PC-3 (cell line): ENCODE measurements around the gene VMAC. TPM values are rescaled to one million over a fixed set of nuclear protein-coding genes. Genes with fewer than 3 reads are reported as not detected.
"Not testable (repeated sequence)": the region's sequence is repeated elsewhere in the genome, so short reads cannot be mapped to it uniquely, and the experiment has no call there.

ENCODE experiments used
- ATAC-seq: fragments of 200-7000 bp; cut with Tn5 transposase; 2 replicates; pipeline ENCODE4 v1.9.1; 2020; ENCODE audit warnings: mild to moderate bottlenecking, moderate library complexity
- Bru-seq: library from RNA; stranded (reverse); fragments of 400-500 nt; gene quantifications from one replicate; lab custom pipeline; 2021; lab: Mats Ljungman, UMichigan
- BruChase-seq, 2 experiments: library from RNA; stranded (reverse); fragments of 400-500 nt; gene quantifications; one replicate each; lab custom pipeline; 2021; lab: Mats Ljungman, UMichigan
- BruUV-seq: library from RNA; stranded (reverse); fragments of 400-500 nt; replicated peaks from 2 replicates; lab custom pipeline; 2021; lab: Mats Ljungman, UMichigan
- CTCF ChIA-PET: fragments of 300-600 bp; sonication (Branson Sonifier 250); formaldehyde crosslinking; loops from one replicate; lab custom pipeline; 2022; ENCODE audit warnings: antibody characterized with exemption; lab: Charles Lee
- POLR2A ChIA-PET: fragments of 300-600 bp; sonication (Branson Sonifier 250); formaldehyde crosslinking; loops from one replicate; lab custom pipeline; 2022; ENCODE audit warnings: antibody characterized with exemption; ENCODE audit not compliant: unreplicated experiment; lab: Charles Lee
- DNase-seq: peaks from one replicate; pipeline ENCODE4 v3.0.0-alpha.2; 2015
- H2AFZ ChIP-seq: fragments of 300-600 bp; sonication (generic); 2 replicates; pipeline ENCODE4 v1.6.0; 2016; ENCODE audit warnings: antibody characterized with exemption, low read length
- H3F3A ChIP-seq: fragments of 300-600 bp; sonication (generic); one replicate; pipeline ENCODE4 v1.6.0; 2017; ENCODE audit warnings: antibody characterized with exemption, low read length, control low read depth, mild to moderate bottlenecking; ENCODE audit not compliant: unreplicated experiment
- H3K27ac ChIP-seq: fragments of 300-600 bp; sonication (generic); 2 replicates; pipeline ENCODE4 v1.5.1; 2016; ENCODE audit warnings: mild to moderate bottlenecking, low read length
- H3K27me3 ChIP-seq: fragments of 300-600 bp; sonication (generic); 2 replicates; pipeline ENCODE4 v1.6.1; 2016; ENCODE audit warnings: low read length, mixed read lengths
- H3K36me3 ChIP-seq: fragments of 300-600 bp; sonication (generic); 2 replicates; pipeline ENCODE4 v1.6.1; 2016; ENCODE audit warnings: low read depth, mixed run types, low read length, mixed read lengths
- H3K4me1 ChIP-seq: fragments of 300-600 bp; sonication (generic); 2 replicates; pipeline ENCODE4 v1.5.1; 2016; ENCODE audit warnings: low read length; ENCODE audit not compliant: insufficient read depth
- H3K4me2 ChIP-seq: fragments of 300-600 bp; sonication (generic); 2 replicates; pipeline ENCODE4 v1.6.0; 2016; ENCODE audit warnings: low read length
- H3K4me3 ChIP-seq: fragments of 300-600 bp; sonication (generic); 2 replicates; pipeline ENCODE4 v1.5.1; 2016; ENCODE audit warnings: mild to moderate bottlenecking, low read length, mixed read lengths
- H3K79me2 ChIP-seq: fragments of 300-600 bp; sonication (generic); 2 replicates; pipeline ENCODE4 v1.6.1; 2017; ENCODE audit warnings: low read length, mixed read lengths
- H3K9ac ChIP-seq: fragments of 300-600 bp; sonication (generic); 2 replicates; pipeline ENCODE4 v1.6.0; 2016; ENCODE audit warnings: mild to moderate bottlenecking, low read length
- H3K9me2 ChIP-seq: fragments of 300-600 bp; sonication (generic); replicated peaks from 2 replicates; pipeline ENCODE4 v1.6.1; 2016; ENCODE audit warnings: mixed run types, low read length, mixed read lengths
- H3K9me3 ChIP-seq: fragments of 300-600 bp; sonication (generic); 2 replicates; pipeline ENCODE4 v1.6.1; 2016; ENCODE audit warnings: low read length, mixed read lengths
- H4K20me1 ChIP-seq: fragments of 300-600 bp; sonication (generic); 2 replicates; pipeline ENCODE4 v1.6.1; 2016; ENCODE audit warnings: low read length, mixed read lengths
- EZH2 ChIP-seq: fragments of 300-600 bp; sonication (generic); IDR thresholded peaks from one replicate; pipeline ENCODE4 v1.6.1; 2017; ENCODE audit warnings: antibody characterized with exemption, mild to moderate bottlenecking, low read length; ENCODE audit not compliant: unreplicated experiment
- EZH2phosphoT487 ChIP-seq: fragments of 300-600 bp; sonication (generic); IDR thresholded peaks from 2 replicates; pipeline ENCODE4 v1.6.1; 2018; ENCODE audit warnings: mild to moderate bottlenecking, antibody characterized with exemption, low read length, borderline replicate concordance
- intact Hi-C: fragments of 100-400 bp; cut with micrococcal nuclease; formaldehyde crosslinking; loops from 2 replicates; pipeline ENCODE4 v1.9.0; 2023
- long read RNA-seq: library from polyadenylated mRNA; unstranded; transcript quantifications from one replicate; pipeline ENCODE4 v2.0.0, GENCODE V29; 2021; ENCODE audit not compliant: unreplicated experiment
- total RNA-seq: library from RNA; depleted of rRNA; stranded (reverse); fragments of >200 nt; gene quantifications from 2 replicates; pipeline ENCODE4 v1.2.3, GENCODE V29; 2014; rRNA removed
- TF ChIP-seq, protein P1 (sequence below): fragments of 300-600 bp; sonication (generic); conservative IDR thresholded peaks from 2 replicates; pipeline ENCODE4 v1.5.1; 2017; ENCODE audit warnings: antibody characterized with exemption, low read depth, mild to moderate bottlenecking, low read length

Gene VMAC, protein sequence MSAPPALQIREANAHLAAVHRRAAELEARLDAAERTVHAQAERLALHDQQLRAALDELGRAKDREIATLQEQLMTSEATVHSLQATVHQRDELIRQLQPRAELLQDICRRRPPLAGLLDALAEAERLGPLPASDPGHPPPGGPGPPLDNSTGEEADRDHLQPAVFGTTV
- total RNA-seq (7.8 and 8.3 TPM in 2 replicates), Bru-seq, nascent RNA (percentile 81 among the genes with signal in this experiment), BruChase-seq, experiment 1, labeled RNA remaining after a 6-hour chase (percentile 82 among the genes with signal in this experiment), BruChase-seq, experiment 2, labeled RNA remaining after a 2-hour chase (percentile 86 among the genes with signal in this experiment)
- long read RNA-seq, partial matches to known transcripts = 0 of 7 reads
- long read RNA-seq, other reads (novel, unspliced or antisense) = 5 of 7 reads

DNA sequence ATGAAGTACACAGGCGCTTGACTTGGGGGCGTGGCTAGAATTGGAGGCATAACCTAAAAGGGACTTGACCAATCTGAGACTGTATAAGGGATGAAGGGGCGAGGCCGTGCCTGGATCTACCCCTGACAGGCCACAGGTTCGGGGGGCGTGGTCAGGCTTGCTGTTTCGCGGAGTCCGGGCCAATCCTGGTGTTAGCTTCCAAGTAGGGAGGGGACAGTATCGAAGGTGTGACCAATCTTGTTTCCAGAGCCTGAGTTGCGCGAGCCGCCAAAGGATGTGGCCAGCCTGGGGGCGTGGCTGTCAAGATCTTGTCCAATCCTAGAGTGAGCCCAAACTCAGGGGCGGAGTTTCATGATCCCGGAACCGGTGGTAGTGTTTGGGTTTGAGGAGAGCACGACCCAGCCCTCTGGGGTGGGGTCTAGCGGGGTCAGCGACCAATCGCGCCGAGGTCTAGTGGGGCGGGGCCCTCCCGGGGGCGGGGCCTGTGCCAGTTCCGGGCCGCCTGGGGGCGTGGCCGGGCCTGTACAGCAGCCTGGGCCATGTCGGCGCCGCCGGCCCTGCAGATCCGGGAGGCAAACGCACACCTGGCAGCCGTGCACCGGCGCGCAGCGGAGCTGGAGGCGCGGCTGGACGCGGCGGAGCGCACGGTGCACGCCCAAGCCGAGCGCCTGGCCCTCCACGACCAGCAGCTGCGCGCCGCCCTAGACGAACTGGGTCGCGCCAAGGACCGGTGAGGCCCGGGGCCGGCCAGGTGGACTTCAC is at the start of gene VMAC:
Gene VMAC (plus strand): TSS at position 521 of the 762 bp plus-strand sequence. CDS start 19 bp downstream, at position 540.
- H3K27me3 ChIP-seq = no peaks in the 10 kb centered on the region
- DNase-seq (peak; percentile 100), ATAC-seq (peak; percentile 78)
- peaks cover 44% of the 10 kb centered on the region for H3K79me2 ChIP-seq
- TF ChIP-seq, protein P1, sequence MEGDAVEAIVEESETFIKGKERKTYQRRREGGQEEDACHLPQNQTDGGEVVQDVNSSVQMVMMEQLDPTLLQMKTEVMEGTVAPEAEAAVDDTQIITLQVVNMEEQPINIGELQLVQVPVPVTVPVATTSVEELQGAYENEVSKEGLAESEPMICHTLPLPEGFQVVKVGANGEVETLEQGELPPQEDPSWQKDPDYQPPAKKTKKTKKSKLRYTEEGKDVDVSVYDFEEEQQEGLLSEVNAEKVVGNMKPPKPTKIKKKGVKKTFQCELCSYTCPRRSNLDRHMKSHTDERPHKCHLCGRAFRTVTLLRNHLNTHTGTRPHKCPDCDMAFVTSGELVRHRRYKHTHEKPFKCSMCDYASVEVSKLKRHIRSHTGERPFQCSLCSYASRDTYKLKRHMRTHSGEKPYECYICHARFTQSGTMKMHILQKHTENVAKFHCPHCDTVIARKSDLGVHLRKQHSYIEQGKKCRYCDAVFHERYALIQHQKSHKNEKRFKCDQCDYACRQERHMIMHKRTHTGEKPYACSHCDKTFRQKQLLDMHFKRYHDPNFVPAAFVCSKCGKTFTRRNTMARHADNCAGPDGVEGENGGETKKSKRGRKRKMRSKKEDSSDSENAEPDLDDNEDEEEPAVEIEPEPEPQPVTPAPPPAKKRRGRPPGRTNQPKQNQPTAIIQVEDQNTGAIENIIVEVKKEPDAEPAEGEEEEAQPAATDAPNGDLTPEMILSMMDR = no peak
- TF ChIP-seq EZH2 = no peak
- TF ChIP-seq EZH2phosphoT487 = no peak
- H3K27ac ChIP-seq = peak within 1 kb of the TSS; percentile 82
- intact Hi-C loops = loop anchor here (1.0 to 2.0 kb wide), 3 partner anchors 10 to 206 kb away; partner anchors contain the start of genes CAPS, RANBP3 and RFX2
- no peaks in the 10 kb centered on the region for H3F3A ChIP-seq
- peaks cover 9% of the 10 kb centered on the region for H3K4me1 ChIP-seq
- peak within 1 kb of the TSS; percentile 88 for H2AFZ ChIP-seq
- H3K9ac ChIP-seq = peak within 1 kb of the TSS; percentile 99
- H3K9me3 ChIP-seq = no peaks in the 10 kb centered on the region
- ChIA-PET POLR2A (interaction anchor here (0.5 to 1.1 kb wide), 6 partner anchors 9 to 612 kb away, joined by 4 to 19 read pairs (median 4); partner anchors contain the start of genes CAPS, CATSPERD and LONP1), CTCF (interaction anchor here (0.5 to 2.6 kb wide), 6 partner anchors 63 to 131 kb away, joined by 3 to 27 read pairs (median 6); no protein-coding TSS in a partner anchor)
- H3K4me3 ChIP-seq = peak within 1 kb of the TSS; percentile 94
- BruUV-seq = no TSS peak
- H3K9me2 ChIP-seq = no peaks in the 10 kb centered on the region
- peak within 1 kb of the TSS; percentile 96 for H3K4me2 ChIP-seq
- peaks cover 19% of the 10 kb centered on the region for H4K20me1 ChIP-seq
- H3K36me3 ChIP-seq = peaks cover 17% of the 10 kb centered on the region

DNA sequence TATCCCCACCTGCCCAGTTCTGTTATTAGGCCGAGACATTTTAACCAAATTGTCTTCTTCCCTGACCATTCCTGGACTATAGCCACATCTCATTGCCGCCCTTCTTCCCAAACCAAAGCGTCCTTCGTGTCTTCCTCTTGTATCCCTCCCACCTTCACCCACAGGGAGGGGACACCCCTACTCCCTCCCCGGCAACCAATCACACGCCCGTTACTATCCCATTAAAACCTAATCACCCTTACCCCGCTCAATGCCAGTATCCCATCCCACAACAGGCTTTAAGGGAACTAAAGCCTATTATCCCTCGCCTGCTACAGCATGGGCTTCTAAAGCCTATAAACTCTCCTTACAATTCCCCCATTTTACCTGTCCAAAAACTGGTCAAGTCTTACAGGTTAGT is 49.5 kb upstream of the VMAC start:
- H3K9ac ChIP-seq, CTCF ChIA-PET, BruUV-seq, H3K4me2 ChIP-seq, ATAC-seq, H3K79me2 ChIP-seq, H3K9me2 ChIP-seq, H3F3A ChIP-seq, H4K20me1 ChIP-seq, H3K27me3 ChIP-seq, H2AFZ ChIP-seq, DNase-seq, H3K27ac ChIP-seq, POLR2A ChIA-PET, H3K4me3 ChIP-seq, intact Hi-C loops, H3K36me3 ChIP-seq, H3K9me3 ChIP-seq: not testable (repeated sequence)
- H3K4me1 ChIP-seq = peaks cover 14% of the 10 kb centered on the region
